Memory B cell (primary cell): ENCODE data around the gene AP3B2.

Experiments used
- ATAC-seq: fragments of 150-1000 bp; cut with Tn5 transposase; 2 replicates; pipeline ENCODE4 v1.10.0; 2021; ENCODE audit warnings: low read depth, mild to moderate bottlenecking, moderate library complexity
- DNase-seq, 2 donors: peaks; one replicate each; pipeline ENCODE4 v3.0.0; 2022; ENCODE audit warnings: low spot score in 2 of 2
- H3K27ac Mint-ChIP-seq: one replicate; pipeline ENCODE4 v1.8.0; 2022; ENCODE audit warnings: mild to moderate bottlenecking, moderate library complexity, mixed read lengths
- H3K27me3 Mint-ChIP-seq: one replicate; pipeline ENCODE4 v1.8.0; 2022; ENCODE audit warnings: mixed read lengths
- H3K36me3 Mint-ChIP-seq: one replicate; pipeline ENCODE4 v1.8.0; 2022; ENCODE audit warnings: mild to moderate bottlenecking, mixed read lengths
- H3K4me1 Mint-ChIP-seq: one replicate; pipeline ENCODE4 v1.8.0; 2022; ENCODE audit warnings: mixed read lengths
- H3K4me3 Mint-ChIP-seq: one replicate; pipeline ENCODE4 v1.8.0; 2022; ENCODE audit warnings: mild to moderate bottlenecking, moderate library complexity, mixed read lengths
- H3K9me3 Mint-ChIP-seq: one replicate; pipeline ENCODE4 v1.8.0; 2022; ENCODE audit warnings: mixed read lengths

AP3B2 gene

GRCh38 chr15:82709421-82710207 lies at the start of gene AP3B2:
Gene AP3B2 (minus strand): TSS chr15:82709875. CDS start chr15:82709706, 169 bp downstream.
- peak; percentile 89 for ATAC-seq
- Mint-ChIP-seq H3K27ac (no peak within 1 kb of the TSS), H3K27me3 (peaks cover 19% of the 10 kb centered on the region), H3K36me3 (no peaks in the 10 kb centered on the region), H3K4me1 (no peaks in the 10 kb centered on the region), H3K4me3 (peak within 1 kb of the TSS; percentile 68), H3K9me3 (no peaks in the 10 kb centered on the region)
- DNase-seq, result peak; percentile 47 to 58

GRCh38 chr15:82751308-82751707 lies 41.6 kb upstream of the AP3B2 start:
- Mint-ChIP-seq H3K4me1 (peaks cover 30% of the 10 kb centered on the region), H3K9me3 (no peaks in the 10 kb centered on the region), H3K36me3 (peaks cover 27% of the 10 kb centered on the region), H3K4me3 (peak overlapping the region; percentile 99), H3K27me3 (no peaks in the 10 kb centered on the region), H3K27ac (peak overlapping the region; percentile 93)
- no peak for ATAC-seq
- no peak for DNase-seq

- Mint-ChIP-seq H3K9me3 (no peaks in the 10 kb centered on the region), H3K4me3 (peak overlapping the region; percentile 99), H3K36me3 (peaks cover 23% of the 10 kb centered on the region), H3K27ac (peak overlapping the region; percentile 93), H3K4me1 (peaks cover 26% of the 10 kb centered on the region), H3K27me3 (no peaks in the 10 kb centered on the region)
- ATAC-seq, result peak; percentile 51
- DNase-seq, result no peak
Measured at GRCh38 chr15:82750831-82751180, 41.1 kb upstream of the AP3B2 start.

GRCh38 chr15:82749951-82750830 lies 40.5 kb upstream of the AP3B2 start:
- peak overlapping the region; percentile 99 for H3K4me3 Mint-ChIP-seq
- H3K36me3 Mint-ChIP-seq, result peaks cover 21% of the 10 kb centered on the region
- H3K4me1 Mint-ChIP-seq, result peaks cover 26% of the 10 kb centered on the region
- ATAC-seq, result peak; percentile 93
- H3K9me3 Mint-ChIP-seq, result no peaks in the 10 kb centered on the region
- H3K27ac Mint-ChIP-seq, result peak overlapping the region; percentile 93
- DNase-seq, result peak; percentile 51 to 60
- H3K27me3 Mint-ChIP-seq, result no peaks in the 10 kb centered on the region

GRCh38 chr15:82748315-82748714 lies 38.6 kb upstream of the AP3B2 start:
- no peaks in the 10 kb centered on the region for H3K27me3 Mint-ChIP-seq
- no peaks in the 10 kb centered on the region for H3K9me3 Mint-ChIP-seq
- no peak for DNase-seq

GRCh38 chr15:82743810-82744209 lies 34.1 kb upstream of the AP3B2 start:
- DNase-seq, result no peak
- ATAC-seq, result no peak
- no peaks in the 10 kb centered on the region for H3K27me3 Mint-ChIP-seq
- H3K27ac Mint-ChIP-seq, result no peak overlapping the region
- H3K4me3 Mint-ChIP-seq, result no peak overlapping the region
- peaks cover 3% of the 10 kb centered on the region for H3K4me1 Mint-ChIP-seq
- H3K9me3 Mint-ChIP-seq, result no peaks in the 10 kb centered on the region
- H3K36me3 Mint-ChIP-seq, result no peaks in the 10 kb centered on the region

More at GRCh38 chr15:82748315-82748714, 38.6 kb upstream of the AP3B2 start:
- Mint-ChIP-seq H3K4me1 (peaks cover 26% of the 10 kb centered on the region), H3K27ac (no peak overlapping the region), H3K4me3 (no peak overlapping the region), H3K36me3 (peaks cover 10% of the 10 kb centered on the region)
- ATAC-seq, result no peak

- peaks cover 8% of the 10 kb centered on the region for H3K36me3 Mint-ChIP-seq
- no peaks in the 10 kb centered on the region for H3K4me1 Mint-ChIP-seq
- H3K27ac Mint-ChIP-seq, result no peak overlapping the region
- DNase-seq (no peak), ATAC-seq (no peak)
- no peak overlapping the region for H3K4me3 Mint-ChIP-seq
- no peaks in the 10 kb centered on the region for H3K9me3 Mint-ChIP-seq
- H3K27me3 Mint-ChIP-seq, result no peaks in the 10 kb centered on the region
Measured at GRCh38 chr15:82742134-82742533, 32.5 kb upstream of the AP3B2 start.

- Mint-ChIP-seq H3K4me1 (no peaks in the 10 kb centered on the region), H3K27me3 (no peaks in the 10 kb centered on the region), H3K27ac (no peak overlapping the region), H3K9me3 (no peaks in the 10 kb centered on the region), H3K36me3 (peaks cover 16% of the 10 kb centered on the region), H3K4me3 (no peak overlapping the region)
- no peak for DNase-seq
- ATAC-seq, result no peak
Measured at GRCh38 chr15:82739086-82739485, 29.4 kb upstream of the AP3B2 start.

- no peak for ATAC-seq
Measured at GRCh38 chr15:82737975-82738374, 28.3 kb upstream of the AP3B2 start.

GRCh38 chr15:82731527-82731926 lies 21.9 kb upstream of the AP3B2 start:
- Mint-ChIP-seq H3K4me1 (no peaks in the 10 kb centered on the region), H3K9me3 (no peaks in the 10 kb centered on the region), H3K36me3 (peaks cover 36% of the 10 kb centered on the region), H3K4me3 (no peak overlapping the region), H3K27me3 (no peaks in the 10 kb centered on the region), H3K27ac (no peak overlapping the region)
- no peak for DNase-seq
- no peak for ATAC-seq

More at GRCh38 chr15:82737975-82738374, 28.3 kb upstream of the AP3B2 start:
- H3K9me3 Mint-ChIP-seq, result no peaks in the 10 kb centered on the region
- H3K4me3 Mint-ChIP-seq, result no peak overlapping the region
- H3K27ac Mint-ChIP-seq, result no peak overlapping the region
- DNase-seq, result no peak
- H3K4me1 Mint-ChIP-seq, result no peaks in the 10 kb centered on the region
- no peaks in the 10 kb centered on the region for H3K27me3 Mint-ChIP-seq
- H3K36me3 Mint-ChIP-seq, result peaks cover 17% of the 10 kb centered on the region

- DNase-seq (no peak), ATAC-seq (no peak)
- Mint-ChIP-seq H3K27ac (no peak overlapping the region), H3K4me3 (no peak overlapping the region), H3K4me1 (no peaks in the 10 kb centered on the region), H3K9me3 (no peaks in the 10 kb centered on the region), H3K36me3 (peaks cover 31% of the 10 kb centered on the region), H3K27me3 (no peaks in the 10 kb centered on the region)
Measured at GRCh38 chr15:82730022-82730530, 20.4 kb upstream of the AP3B2 start.

- peaks cover 19% of the 10 kb centered on the region for H3K36me3 Mint-ChIP-seq
- H3K27me3 Mint-ChIP-seq, result no peaks in the 10 kb centered on the region
- DNase-seq (no peak), ATAC-seq (no peak)
- H3K27ac Mint-ChIP-seq, result no peak overlapping the region
- H3K4me3 Mint-ChIP-seq, result no peak overlapping the region
- no peaks in the 10 kb centered on the region for H3K9me3 Mint-ChIP-seq
- H3K4me1 Mint-ChIP-seq, result no peaks in the 10 kb centered on the region
Measured at GRCh38 chr15:82726816-82727215, 17.1 kb upstream of the AP3B2 start.

- ATAC-seq (no peak), DNase-seq (no peak)
- Mint-ChIP-seq H3K4me1 (no peaks in the 10 kb centered on the region), H3K9me3 (peaks cover 10% of the 10 kb centered on the region), H3K36me3 (peaks cover 7% of the 10 kb centered on the region), H3K27me3 (peaks cover 20% of the 10 kb centered on the region), H3K27ac (no peak overlapping the region), H3K4me3 (no peak overlapping the region)
Measured at GRCh38 chr15:82715003-82715402, 5.3 kb upstream of the AP3B2 start.

- Mint-ChIP-seq H3K36me3 (peaks cover 7% of the 10 kb centered on the region), H3K27ac (no peak overlapping the region), H3K9me3 (peaks cover 10% of the 10 kb centered on the region), H3K27me3 (peaks cover 20% of the 10 kb centered on the region), H3K4me1 (no peaks in the 10 kb centered on the region), H3K4me3 (no peak overlapping the region)
- DNase-seq (no peak), ATAC-seq (no peak)
Measured at GRCh38 chr15:82714016-82714415, 4.3 kb upstream of the AP3B2 start.
